OCI-M2 (cell line): ENCODE data around the gene PTCHD4.

Experiments
- DNase-seq: peaks from one replicate; lab custom pipeline; 2025; ENCODE audit not compliant: unreplicated experiment; lab: John Stamatoyannopoulos, UW

Gene PTCHD4

DNA sequence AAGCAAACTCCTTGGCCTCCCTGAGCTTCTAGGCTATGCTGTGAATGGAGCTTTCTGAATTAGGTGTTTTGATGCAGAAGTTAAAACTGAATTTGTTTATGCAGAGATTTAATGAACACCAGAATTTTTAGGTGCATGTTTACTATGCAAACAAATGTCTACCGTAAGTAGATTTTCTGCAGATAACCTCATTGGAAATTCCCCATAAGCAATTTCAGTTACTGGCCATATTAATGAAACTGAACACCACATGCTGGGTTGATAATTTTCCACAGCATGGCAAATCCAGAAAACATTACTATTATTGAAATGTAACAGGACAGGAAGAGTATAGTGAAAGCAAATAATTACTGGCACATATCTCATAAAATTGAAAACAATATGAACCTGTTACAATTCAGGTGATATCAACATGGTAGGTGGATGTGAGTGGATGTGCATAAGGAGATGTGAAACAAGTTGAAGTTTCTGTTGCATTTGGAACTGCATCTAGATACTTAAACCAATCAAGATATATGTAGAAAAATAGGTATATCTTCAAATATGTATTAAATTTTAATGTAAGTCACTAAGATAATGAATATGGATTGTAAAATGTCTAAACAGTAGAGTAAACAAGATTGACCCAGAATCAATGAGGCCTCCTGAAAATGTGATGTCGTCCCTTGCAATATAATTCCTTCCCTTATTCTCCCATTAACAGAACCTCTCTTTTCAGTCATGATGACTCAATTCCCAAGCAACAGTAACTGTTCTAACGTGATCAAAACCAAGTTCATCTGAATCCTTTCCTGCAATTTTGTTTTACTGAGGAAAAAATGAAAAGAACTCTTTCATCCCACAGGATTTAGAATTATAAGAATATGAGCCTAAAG is 11.0 kb downstream of the PTCHD4 start:
- no peak for DNase-seq

DNA sequence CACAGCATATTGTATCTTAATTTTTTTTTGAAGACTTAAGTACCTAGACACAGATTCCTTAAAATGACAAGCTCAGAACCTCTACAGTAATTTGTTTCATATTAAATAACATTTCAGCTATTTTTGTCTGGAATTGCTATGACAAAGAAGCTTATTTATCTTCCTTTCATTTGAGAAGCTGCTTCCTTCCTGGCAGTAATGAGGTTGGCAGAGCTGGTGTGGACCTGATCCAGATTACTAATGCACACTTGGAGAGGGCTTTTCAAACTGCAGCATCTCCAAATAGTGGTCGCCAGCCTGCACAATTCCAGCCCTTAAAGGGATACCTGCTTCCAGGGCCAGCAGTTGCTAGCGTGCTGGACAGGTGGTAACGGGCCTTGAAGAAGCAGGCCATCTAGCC is 12.1 kb downstream of the PTCHD4 start:
- no peak for DNase-seq

DNA sequence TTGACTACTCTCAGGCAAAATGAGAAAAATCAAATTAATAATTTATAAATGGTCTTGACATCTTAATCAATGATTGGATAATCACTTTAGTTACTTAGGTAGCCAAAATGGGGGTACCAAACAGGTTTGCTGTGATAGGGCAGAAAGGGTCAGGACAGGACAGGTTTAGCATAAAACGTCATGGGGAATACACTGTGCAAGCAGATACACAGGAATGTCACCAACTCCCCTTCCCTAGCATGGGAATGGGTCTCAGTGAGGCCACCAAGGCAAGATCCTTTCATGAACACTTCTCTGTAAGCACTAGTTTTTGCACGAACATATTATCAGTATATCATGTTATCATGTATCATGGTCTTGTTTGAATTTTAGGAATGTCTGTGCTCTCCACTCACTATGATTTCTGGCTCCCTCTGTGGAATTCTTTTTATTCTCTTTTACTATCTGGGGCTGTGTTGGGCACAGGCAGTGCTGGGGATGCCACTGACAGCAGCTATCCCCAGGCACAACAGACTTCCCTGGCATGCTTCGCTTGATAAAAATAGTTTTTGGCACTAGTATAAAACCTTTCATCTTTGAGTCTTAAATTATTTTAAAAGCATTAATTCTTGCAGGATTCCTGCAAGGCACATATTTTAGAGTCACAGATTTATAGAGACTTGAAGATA is 18.3 kb downstream of the PTCHD4 start:
- DNase-seq, result no peak

DNA sequence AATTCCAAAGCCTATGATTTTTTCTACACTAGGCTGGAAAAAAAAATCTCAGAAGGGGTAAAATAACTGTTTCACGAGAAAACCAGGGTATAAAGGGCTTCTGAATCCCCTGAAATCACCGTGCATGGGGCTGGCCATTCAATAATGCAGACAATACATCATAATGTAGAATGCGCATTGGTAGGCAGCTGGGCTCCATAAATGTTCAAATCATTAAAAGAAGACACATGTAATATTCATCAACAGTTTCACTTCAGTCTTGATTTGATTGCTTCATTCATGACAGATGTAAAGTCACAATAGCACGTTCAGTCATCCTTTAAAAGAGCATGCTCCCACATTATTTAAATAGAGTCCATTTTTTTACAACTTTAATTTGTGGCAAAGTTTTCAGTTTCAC is 20.5 kb downstream of the PTCHD4 start:
- no peak for DNase-seq

DNA sequence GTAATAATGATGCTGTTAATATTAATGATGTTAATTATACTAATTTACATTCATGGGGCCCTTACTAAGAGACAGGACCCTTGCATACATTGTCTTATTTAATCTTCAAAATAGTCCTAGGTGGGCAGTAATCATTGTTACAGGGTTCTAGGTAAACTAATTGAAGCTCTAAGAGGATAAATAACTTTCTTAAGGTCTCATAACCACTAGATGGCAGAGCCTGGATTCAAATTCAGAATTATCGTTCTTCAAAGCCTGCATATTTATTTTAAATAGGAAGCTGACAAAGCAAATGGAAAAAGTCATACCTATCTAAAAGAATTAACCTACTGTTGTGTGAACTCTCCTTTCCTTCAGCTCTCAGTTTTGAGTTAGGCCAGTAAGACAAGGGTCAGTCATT is 23.5 kb downstream of the PTCHD4 start:
- no peak for DNase-seq

DNA sequence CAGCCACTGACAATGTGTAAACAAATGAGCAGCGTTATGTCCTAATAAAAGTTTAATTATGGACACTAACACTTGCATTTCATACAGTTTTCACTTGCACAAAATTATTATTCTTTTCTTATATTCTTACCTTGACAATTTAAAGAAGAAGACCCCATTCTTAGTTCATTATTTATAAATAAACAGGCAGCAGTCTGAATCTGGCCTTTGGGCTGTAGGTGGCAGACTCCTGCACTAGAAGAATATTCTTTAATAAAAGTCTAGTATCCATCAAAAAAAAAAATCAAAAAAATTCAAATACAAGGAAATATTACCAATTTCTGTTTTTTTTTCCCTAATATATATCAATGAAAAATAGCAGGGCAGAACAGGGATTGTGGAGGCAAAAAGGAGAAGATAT is 24.8 kb downstream of the PTCHD4 start:
- DNase-seq, result no peak

DNA sequence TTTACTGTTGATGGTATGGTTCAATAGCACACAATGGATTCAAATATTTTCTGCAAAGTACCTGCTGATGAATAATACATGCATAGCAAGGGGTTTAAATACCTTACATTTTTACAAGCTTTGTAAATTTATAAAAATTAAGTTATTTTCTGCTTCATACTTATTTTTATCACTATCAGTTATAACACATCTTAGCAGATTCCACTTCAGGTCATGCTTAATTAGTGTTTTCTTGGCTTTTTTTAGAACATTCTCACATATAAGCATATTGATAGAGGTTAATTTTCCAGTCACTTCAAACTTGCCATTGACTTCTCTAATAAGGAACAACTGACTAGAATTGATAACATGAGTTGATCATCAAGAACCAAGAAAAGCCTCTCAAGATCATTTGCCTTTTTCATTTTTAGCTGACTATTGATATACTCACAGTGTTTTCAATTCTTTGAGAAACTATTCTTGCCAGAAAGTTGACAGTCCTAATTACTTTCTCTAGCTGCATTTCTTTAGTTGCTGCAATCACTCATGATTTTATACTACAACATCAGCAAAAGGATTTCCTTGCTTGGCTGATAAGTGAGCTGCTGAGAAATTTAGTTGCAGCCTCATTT is 25.8 kb downstream of the PTCHD4 start:
- DNase-seq, result no peak

DNA sequence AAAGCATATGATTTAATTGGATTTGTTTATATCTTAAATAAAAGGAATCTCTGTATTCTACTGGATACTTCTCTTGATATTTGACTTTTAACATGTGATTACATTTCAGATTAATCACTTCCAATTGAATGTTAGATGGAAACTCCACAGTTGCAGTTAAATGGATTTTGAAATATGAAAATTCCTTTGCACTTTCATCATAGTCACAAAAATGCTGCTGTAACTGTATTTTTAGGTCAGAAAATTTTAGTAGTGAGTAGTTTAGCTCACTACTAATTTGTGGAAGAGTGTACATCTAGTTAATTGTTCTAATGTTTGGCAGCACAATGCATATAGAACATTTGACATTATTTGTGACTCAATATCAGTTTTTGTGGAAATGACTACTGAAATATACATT is 26.8 kb downstream of the PTCHD4 start:
- DNase-seq, result no peak

DNA sequence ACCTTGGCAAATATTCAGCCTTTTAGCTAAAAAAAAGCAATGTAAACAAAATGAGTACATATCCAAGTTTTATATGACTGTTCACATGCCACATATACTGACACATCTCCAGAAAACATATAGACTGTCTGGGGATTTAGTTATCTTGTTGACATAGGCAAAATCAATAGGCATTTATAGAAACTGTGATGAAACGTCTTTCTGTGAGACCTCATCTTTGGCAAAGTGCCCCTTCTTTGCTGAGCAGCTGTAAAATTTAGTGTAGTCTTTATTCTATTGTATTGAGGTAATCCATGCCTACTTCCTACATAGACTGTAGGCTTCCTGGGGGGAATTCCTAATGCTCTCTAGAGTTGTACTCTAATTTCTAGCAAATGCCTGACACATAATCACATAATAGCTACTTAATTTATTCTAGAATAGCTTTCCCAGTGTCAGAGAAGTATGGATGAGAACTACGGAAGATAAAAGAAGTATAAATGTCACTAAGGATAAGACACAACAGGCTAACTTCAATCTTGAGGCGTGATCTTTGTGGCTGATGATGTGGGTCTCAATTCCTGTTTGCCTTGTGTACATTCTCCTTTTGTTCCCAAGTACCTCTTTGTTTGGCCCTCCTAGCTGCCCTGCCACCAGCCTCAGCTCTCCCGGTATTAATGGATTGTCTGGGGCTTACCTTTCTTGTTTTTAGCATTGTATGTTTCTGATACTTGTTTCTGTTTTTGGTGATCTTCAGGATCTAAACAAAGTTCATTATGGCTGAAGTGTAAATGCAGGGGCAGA is 30.6 kb downstream of the PTCHD4 start:
- no peak for DNase-seq

DNA sequence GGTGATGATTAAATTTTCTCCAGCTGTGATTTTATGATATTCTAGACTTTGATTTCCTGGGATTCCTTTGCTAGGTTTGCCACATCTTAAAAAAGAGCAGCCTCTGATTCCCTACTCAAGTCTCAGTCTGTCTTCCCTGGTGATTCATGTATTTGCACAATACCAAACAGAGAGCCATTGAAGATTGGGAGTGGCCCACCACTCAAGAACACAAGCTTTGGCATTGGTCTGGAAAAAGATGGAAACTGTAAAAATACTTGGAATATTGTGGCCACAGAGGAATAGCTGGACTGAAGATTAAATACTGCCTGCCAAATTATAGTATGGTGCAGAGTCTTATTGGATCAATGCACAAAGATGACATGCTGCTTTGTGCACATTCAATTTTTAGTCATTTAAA is 32.9 kb downstream of the PTCHD4 start:
- no peak for DNase-seq

DNA sequence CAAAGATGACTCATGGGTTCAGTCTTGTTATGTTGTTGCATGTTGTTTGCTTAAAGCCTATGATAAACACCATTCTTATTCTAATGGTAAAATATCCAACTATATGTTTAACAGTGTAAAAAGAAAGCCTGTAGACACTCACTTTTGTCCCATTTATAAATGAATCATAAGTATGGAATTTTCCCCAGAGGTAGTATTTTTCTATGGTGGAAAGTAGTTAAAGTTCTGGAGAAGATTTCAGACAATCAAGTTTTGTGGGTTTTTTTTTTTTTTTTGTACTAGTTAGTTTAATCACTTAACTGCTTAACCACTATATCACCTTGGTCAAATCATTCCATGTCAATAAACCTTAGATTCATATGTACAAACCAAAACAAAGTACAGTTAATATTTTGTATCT is 35.8 kb downstream of the PTCHD4 start:
- DNase-seq, result no peak

DNA sequence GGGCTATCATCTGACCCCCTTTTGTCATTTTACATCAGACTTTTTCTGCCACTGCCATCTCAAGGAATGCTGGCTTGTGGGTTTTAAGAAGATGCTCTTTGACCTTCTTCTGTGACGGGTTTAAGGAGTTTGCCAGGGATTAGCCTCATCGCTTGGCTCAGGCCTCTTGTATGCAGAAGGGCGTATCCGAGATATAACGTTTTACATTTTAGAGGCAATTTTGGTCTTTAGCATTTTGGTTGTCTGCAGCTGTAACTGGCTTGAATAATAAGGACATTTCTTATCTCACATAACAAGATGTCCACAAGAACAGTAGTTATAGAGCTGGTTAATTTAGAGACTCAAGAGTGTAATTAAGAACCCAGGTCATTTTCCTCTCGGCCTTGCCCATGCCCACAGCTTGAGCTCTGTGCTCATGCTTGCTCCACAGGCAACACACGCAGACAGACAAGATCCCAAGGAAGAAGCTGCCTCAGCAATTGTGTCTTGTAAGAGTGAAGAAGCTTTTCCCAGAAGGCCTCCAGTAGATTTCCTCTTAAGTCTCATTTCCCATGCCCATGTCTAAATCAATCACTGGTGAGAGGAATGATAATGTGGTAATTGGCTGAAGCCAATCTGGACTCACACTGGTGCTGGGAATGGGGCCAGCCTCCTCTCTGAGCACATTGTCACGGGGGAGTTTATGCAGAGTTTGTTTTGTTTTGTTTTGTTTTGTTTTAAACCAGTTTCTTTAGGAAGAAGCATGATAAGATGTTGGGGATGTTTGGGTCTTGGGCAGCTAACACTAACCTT is 36.8 kb downstream of the PTCHD4 start:
- DNase-seq, result no peak

DNA sequence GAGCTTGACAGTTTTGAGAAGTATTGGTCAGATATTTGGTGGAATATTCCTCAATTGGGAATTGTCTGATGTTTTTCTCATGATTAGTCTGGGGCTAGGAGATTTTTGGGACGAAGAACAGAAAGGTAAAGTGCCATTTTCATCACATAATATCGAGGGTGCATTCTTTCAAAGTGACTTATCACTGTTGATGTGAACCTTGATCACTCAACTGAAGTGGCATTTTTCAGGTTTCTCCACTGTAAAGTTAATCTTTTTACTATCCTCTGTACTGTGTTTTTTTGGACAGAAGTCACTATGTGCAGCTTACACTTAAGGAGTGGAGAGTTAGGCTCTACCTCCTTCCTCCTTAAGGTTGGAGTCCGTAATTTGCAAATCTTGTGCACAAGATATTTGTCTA is 39.2 kb downstream of the PTCHD4 start:
- DNase-seq, result no peak

DNA sequence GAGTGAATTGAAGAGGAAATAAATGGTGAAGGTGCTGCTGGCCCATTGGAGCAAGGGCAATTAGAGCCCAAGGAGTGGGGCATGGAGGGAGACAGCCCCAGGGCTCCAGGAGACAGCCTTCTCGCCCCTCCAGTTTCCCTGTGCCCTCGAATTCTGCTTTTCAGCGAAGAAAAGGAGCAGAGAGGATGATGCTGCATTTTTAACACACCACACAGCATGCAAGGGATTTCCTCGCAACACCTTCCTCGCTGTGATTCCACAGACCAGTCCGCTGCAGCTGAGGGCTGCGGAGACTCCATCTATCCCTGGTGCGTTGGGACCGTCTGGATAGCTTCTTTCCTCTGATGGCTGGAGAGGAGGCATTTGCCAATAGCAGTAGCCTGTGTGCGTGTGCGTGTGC is 41.7 kb downstream of the PTCHD4 start:
- no peak for DNase-seq

DNA sequence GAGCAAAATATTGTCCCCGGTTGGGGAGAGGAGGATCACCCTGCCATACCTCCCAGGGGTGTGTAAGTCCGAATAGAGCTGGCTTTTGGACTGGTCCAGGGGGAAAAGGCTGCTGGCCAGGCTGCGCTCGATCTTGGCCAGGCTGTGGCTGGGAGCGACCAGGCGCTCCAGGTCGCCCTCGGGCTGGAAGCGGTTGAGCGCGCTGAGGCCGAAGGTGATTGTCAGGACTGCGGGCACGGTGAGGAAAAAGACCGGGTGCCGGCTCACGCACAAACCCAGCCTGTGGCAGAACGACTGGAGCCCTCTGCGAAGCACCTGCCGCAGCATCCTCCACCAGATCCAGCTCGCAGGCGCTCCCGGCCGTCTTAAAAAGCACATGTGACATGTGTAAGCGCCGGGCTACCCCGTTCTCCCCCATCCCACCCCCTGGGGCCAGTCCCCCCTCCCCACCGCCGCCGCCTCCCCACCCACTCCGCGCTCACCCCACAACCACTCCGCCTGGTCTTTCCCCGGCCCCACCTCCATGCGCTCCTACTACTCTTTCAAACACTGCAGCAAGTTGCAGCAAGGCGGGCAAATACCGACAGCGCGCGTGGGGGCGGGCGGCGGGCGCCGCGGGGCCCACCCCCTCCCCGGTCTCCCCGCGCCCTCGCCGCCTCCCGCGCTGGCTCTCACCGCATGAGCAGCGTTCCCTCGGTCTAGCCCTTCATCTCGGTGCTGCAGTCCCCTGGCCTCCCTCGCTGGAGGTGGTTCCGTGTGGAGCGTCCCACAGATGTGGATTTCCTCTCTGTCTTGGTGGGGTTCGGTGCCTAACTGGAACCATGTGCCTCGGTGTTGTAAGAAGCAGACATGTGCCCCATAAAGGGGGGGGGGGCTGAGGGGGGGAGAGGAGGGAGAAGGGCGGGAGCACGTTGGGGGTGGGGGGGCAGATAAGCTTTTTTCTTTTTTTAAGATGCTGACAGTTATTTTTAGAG is 42.4 kb downstream of the PTCHD4 start:
- DNase-seq, result no peak

DNA sequence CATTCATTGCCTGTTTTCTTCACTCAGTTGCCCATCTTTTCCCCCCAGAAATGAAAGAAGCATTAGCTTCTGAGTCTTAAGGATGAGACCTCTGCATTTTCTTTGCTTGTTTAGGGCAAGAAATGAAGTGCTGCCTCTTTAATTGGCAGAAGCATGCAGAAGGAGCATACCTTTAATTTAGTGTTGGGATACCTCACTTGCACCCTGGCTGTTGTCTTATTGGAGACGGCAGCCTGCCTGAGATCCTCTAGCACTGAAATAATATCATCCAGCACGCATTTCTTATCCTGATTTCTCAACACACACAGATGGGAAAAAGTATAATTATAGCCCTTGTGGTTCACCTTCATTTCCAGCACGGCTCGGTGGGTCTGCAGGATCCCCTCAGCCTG is 43.1 kb downstream of the PTCHD4 start:
- DNase-seq, result no peak

DNA sequence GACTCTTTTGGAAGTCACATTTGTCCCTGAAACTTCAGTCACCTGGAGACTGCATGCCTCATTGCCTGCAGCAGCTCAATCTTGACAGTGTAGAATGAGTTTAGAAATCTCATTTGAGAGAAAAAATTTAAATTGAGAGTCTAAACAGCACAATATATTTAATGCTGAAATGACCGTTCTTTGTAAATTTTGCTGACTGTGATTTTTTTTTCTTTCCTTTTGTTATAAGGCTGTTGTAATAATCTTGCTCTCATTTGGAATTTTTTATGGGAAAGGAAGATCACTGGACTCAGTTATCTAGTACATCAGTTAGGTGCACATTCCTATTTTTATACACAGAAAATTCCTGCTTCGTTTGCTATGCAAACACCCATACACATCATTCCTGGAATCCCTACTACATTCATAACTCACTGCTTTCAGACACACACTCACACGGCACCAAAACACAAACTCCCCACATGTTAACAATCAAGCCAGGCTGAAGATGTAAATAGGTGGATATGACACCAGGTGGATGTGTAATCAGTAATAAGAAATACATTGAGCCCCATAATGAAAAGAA is 43.8 kb downstream of the PTCHD4 start:
- DNase-seq, result no peak

DNA sequence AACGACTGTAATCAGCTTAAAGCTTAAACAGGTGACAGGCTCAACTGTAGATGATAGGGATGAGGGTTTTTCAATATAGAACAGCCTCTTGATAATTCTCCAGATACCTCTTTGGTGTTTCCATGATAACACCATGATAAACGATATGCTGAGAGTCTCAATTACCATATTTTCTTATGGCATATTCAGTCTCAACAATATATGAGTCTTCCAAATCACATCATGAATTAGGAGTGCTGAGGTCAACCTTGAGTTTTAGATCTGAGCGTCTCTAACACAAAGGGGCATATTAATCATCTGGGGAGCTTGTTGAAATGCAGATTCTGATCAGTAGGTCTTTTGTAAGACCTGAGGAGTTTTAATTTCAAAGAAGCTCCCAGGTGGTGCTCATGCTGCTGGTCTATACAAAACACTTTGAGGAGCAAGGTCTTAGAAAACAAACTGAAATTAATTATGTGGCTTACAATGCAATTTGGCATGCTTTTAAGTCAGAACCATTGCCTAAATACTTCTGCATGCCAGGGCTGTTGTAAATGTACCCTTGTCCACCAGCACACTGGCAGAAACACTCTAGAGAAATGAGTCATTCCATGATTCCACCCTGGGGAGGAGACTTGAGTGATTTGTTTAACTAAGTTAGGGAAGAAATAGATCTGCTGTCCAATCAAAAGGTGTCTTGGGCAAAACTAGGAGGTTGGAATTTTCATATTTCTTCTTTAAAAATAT is 49.6 kb downstream of the PTCHD4 start:
- no peak for DNase-seq
